MM.1S (cell line): Measurements from ENCODE around the gene PSMB9.

ENCODE experiments used
- DNase-seq: peaks from one replicate; pipeline ENCODE4 v3.0.0-alpha.2; 2015
- H2AFZ ChIP-seq: fragments of 300-600 bp; sonication (generic); 2 replicates; pipeline ENCODE4 v1.6.0; 2016; ENCODE audit warnings: antibody characterized with exemption, low read length
- H3F3A ChIP-seq: fragments of 300-600 bp; sonication (generic); 2 replicates; pipeline ENCODE4 v1.6.1; 2016; ENCODE audit warnings: mild to moderate bottlenecking, antibody characterized with exemption, low read length, moderate library complexity, mixed read lengths; ENCODE audit not compliant: insufficient read depth
- H3K27ac ChIP-seq: fragments of 300-600 bp; sonication (generic); 2 replicates; pipeline ENCODE4 v1.5.1; 2016; ENCODE audit warnings: mild to moderate bottlenecking, low read length
- H3K27me3 ChIP-seq: fragments of 300-600 bp; sonication (generic); replicated peaks from 2 replicates; pipeline ENCODE4 v1.6.0; 2016; ENCODE audit warnings: low read length; ENCODE audit not compliant: insufficient read depth
- H3K36me3 ChIP-seq: fragments of 300-600 bp; sonication (generic); replicated peaks from 2 replicates; pipeline ENCODE4 v1.6.1; 2016; ENCODE audit warnings: mild to moderate bottlenecking, low read length, mixed read lengths; ENCODE audit not compliant: insufficient read depth
- H3K4me1 ChIP-seq: fragments of 300-600 bp; sonication (generic); 2 replicates; pipeline ENCODE4 v1.6.1; 2016; ENCODE audit warnings: low read length, mixed read lengths
- H3K4me2 ChIP-seq: fragments of 300-600 bp; sonication (generic); 2 replicates; pipeline ENCODE4 v1.6.0; 2016; ENCODE audit warnings: low read depth, low read length
- H3K4me3 ChIP-seq: fragments of 300-600 bp; sonication (generic); 2 replicates; pipeline ENCODE4 v1.5.1; 2016; ENCODE audit warnings: low read length, mixed read lengths
- H3K79me2 ChIP-seq: fragments of 300-600 bp; sonication (generic); 2 replicates; pipeline ENCODE4 v1.6.1; 2016; ENCODE audit warnings: mixed run types, low read length, mixed read lengths
- H3K9ac ChIP-seq: fragments of 300-600 bp; sonication (generic); 2 replicates; pipeline ENCODE4 v1.6.1; 2016; ENCODE audit warnings: low read length, mixed read lengths
- H3K9me2 ChIP-seq: fragments of 300-600 bp; sonication (generic); replicated peaks from 2 replicates; pipeline ENCODE4 v1.6.1; 2016; ENCODE audit warnings: mild to moderate bottlenecking, low read length, mixed read lengths; ENCODE audit not compliant: insufficient read depth
- H3K9me3 ChIP-seq: fragments of 300-600 bp; sonication (generic); replicated peaks from 2 replicates; pipeline ENCODE4 v1.6.1; 2016; ENCODE audit warnings: mild to moderate bottlenecking, low read length, mixed read lengths; ENCODE audit not compliant: insufficient read depth
- H4K20me1 ChIP-seq: fragments of 300-600 bp; sonication (generic); 2 replicates; pipeline ENCODE4 v1.6.1; 2016; ENCODE audit warnings: mild to moderate bottlenecking, low read length, moderate library complexity, mixed read lengths; ENCODE audit not compliant: insufficient read depth
- EZH2 ChIP-seq: fragments of 300-600 bp; sonication (generic); optimal IDR thresholded peaks from 2 replicates; pipeline ENCODE3; 2017; ENCODE audit warnings: low read depth, mild to moderate bottlenecking, antibody characterized with exemption, low read length, mixed read lengths
- EZH2phosphoT487 ChIP-seq: fragments of 300-600 bp; sonication (generic); IDR thresholded peaks from 2 replicates; pipeline ENCODE4 v1.6.1; 2018; ENCODE audit warnings: antibody characterized with exemption, low read length
- TF ChIP-seq, protein P1 (sequence below): fragments of 300-600 bp; sonication (generic); IDR thresholded peaks from 2 replicates; pipeline ENCODE4 v1.5.1; 2016; ENCODE audit warnings: antibody characterized with exemption, low read length, mixed read lengths

PSMB9 gene

GRCh38 chr6:32882879-32883250 is 28.9 kb downstream of the PSMB9 start:
- DNase-seq: no peak

GRCh38 chr6:32883789-32884188 is 29.8 kb downstream of the PSMB9 start:
- TF ChIP-seq EZH2: no peak
- TF ChIP-seq EZH2phosphoT487: no peak
- TF ChIP-seq, protein P1, sequence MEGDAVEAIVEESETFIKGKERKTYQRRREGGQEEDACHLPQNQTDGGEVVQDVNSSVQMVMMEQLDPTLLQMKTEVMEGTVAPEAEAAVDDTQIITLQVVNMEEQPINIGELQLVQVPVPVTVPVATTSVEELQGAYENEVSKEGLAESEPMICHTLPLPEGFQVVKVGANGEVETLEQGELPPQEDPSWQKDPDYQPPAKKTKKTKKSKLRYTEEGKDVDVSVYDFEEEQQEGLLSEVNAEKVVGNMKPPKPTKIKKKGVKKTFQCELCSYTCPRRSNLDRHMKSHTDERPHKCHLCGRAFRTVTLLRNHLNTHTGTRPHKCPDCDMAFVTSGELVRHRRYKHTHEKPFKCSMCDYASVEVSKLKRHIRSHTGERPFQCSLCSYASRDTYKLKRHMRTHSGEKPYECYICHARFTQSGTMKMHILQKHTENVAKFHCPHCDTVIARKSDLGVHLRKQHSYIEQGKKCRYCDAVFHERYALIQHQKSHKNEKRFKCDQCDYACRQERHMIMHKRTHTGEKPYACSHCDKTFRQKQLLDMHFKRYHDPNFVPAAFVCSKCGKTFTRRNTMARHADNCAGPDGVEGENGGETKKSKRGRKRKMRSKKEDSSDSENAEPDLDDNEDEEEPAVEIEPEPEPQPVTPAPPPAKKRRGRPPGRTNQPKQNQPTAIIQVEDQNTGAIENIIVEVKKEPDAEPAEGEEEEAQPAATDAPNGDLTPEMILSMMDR: no peak
- Histone ChIP-seq H3K27me3 (peaks cover 7% of the 10 kb centered on the region; the same call in 1 of the 2 replicates), H4K20me1 (no peaks in the 10 kb centered on the region), H2AFZ (no peak overlapping the region), H3K4me3 (no peak overlapping the region), H3K79me2 (no peaks in the 10 kb centered on the region), H3K9me3 (no peaks in the 10 kb centered on the region), H3K9ac (no peak overlapping the region), H3F3A (no peaks in the 10 kb centered on the region), H3K4me2 (no peak overlapping the region), H3K36me3 (no peaks in the 10 kb centered on the region), H3K4me1 (0 out of 2 replicates have a peak, but pooled peaks cover 4% of the 10 kb centered on the region), H3K27ac (no peak overlapping the region), H3K9me2 (no peaks in the 10 kb centered on the region)
- no peak for DNase-seq

More at GRCh38 chr6:32882879-32883250, 28.9 kb downstream of the PSMB9 start:
- Histone ChIP-seq H3F3A (no peaks in the 10 kb centered on the region), H4K20me1 (no peaks in the 10 kb centered on the region), H3K9me3 (no peaks in the 10 kb centered on the region), H3K36me3 (no peaks in the 10 kb centered on the region), H3K4me1 (0 out of 2 replicates have a peak, but pooled peaks cover 4% of the 10 kb centered on the region), H3K27ac (no peak overlapping the region), H3K9ac (no peak overlapping the region), H2AFZ (no peak overlapping the region), H3K4me3 (no peak overlapping the region), H3K79me2 (no peaks in the 10 kb centered on the region), H3K9me2 (no peaks in the 10 kb centered on the region), H3K27me3 (peaks cover 7% of the 10 kb centered on the region), H3K4me2 (no peak overlapping the region)
- TF ChIP-seq EZH2phosphoT487: no peak
- TF ChIP-seq, protein P1: no peak
- no peak for TF ChIP-seq EZH2

DNA sequence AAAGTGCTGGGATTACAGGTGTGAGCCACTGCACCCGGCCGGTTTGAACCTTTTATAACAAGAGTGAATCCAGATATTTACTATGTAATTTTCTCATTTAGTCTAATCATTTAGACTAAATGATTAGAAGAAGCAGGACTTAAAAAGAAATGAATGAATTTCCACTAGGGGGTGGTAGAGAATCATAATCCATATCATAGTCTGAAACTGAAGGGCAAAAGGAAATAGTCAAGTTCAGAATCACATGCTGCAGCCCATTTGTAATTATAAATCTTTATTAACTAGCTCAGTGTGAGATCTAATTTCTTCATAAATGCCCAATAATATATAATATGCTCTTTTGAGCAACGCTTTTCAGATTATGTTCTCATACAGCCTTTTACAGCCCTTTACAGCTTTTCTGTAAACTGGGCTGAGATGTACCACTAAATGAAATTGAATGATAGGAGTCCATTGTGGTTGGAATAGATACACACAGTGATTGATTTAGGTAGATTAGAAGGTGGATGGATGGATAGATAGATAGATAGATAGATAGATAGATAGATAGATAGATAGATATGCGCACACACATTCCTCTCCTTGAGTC is 31.8 kb downstream of the PSMB9 start:
- Histone ChIP-seq H3K9me2 (no peaks in the 10 kb centered on the region), H3K27me3 (peaks cover 7% of the 10 kb centered on the region; the same call in 1 of the 2 replicates), H3K9me3 (no peaks in the 10 kb centered on the region), H3F3A (no peaks in the 10 kb centered on the region), H3K4me1 (0 out of 2 replicates have a peak, but pooled peaks cover 2% of the 10 kb centered on the region), H4K20me1 (no peaks in the 10 kb centered on the region), H3K9ac (no peak overlapping the region), H2AFZ (no peak overlapping the region), H3K4me3 (no peak overlapping the region), H3K36me3 (no peaks in the 10 kb centered on the region), H3K79me2 (no peaks in the 10 kb centered on the region), H3K27ac (no peak overlapping the region), H3K4me2 (no peak overlapping the region)
- TF ChIP-seq, protein P1: peak; percentile 60
- TF ChIP-seq EZH2 (no peak), EZH2phosphoT487 (no peak)
- peak; percentile 72 for DNase-seq
